GM12878 (cell line): Measurements from ENCODE around the gene CIRBP. TPM values are rescaled to one million over a fixed set of nuclear protein-coding genes. Genes with fewer than 3 reads are reported as not detected.

Experiments used
- BHLHE40 ChIP-seq, 2 experiments: fragments of 450-650 bp in 1 of 2; IDR thresholded peaks; 2 replicates each; pipeline ENCODE4 v1.6.1; 2011 to 2017; ENCODE audit warnings: low read depth in 2 of 2, borderline replicate concordance in 1 of 2, improper control_type of control experiment in 1 of 2, low read length in 1 of 2, mild to moderate bottlenecking in 1 of 2
- CBFB ChIP-seq: IDR thresholded peaks from 2 replicates; pipeline ENCODE4 v1.6.1; 2016; ENCODE audit warnings: antibody characterized with exemption, low read depth
- CHD4 ChIP-seq: fragments of 200-600 bp; sonication (generic); IDR thresholded peaks from 2 replicates; pipeline ENCODE4 v1.6.1; 2016; ENCODE audit warnings: mild to moderate bottlenecking
- EED ChIP-seq: sonication (generic); IDR thresholded peaks from 2 replicates; pipeline ENCODE4 v1.6.1; 2016; ENCODE audit warnings: antibody characterized with exemption, low read depth
- GATAD2B ChIP-seq: fragments of 450-650 bp; conservative IDR thresholded peaks from 2 replicates; pipeline ENCODE4 v1.6.1; 2017; ENCODE audit warnings: low read depth, mild to moderate bottlenecking, moderate library complexity
- KDM1A ChIP-seq: fragments of 200-600 bp; sonication (generic); IDR thresholded peaks from 2 replicates; pipeline ENCODE4 v1.6.1; 2016; ENCODE audit warnings: borderline replicate concordance
- MEF2A ChIP-seq: IDR thresholded peaks from 2 replicates; pipeline ENCODE4 v1.6.1; 2011; ENCODE audit warnings: low read depth, mild to moderate bottlenecking, low read length, moderate library complexity; ENCODE audit not compliant: insufficient read depth
- POLR2AphosphoS2 ChIP-seq: IDR thresholded peaks from 2 replicates; pipeline ENCODE4 v1.6.1; 2011; ENCODE audit warnings: low read depth, mild to moderate bottlenecking, low read length, improper control_type of control experiment, moderate library complexity
- RELA ChIP-seq: fragments of 450-650 bp; IDR thresholded peaks from 2 replicates; pipeline ENCODE4 v1.8.0; 2014; ENCODE audit warnings: borderline replicate concordance; ENCODE audit not compliant: partially characterized antibody
- SIN3A ChIP-seq: IDR thresholded peaks from 2 replicates; pipeline ENCODE4 v1.6.1; 2012; ENCODE audit warnings: low read depth, low read length, improper control_type of control experiment
- SMC3 ChIP-seq: IDR thresholded peaks from 2 replicates; pipeline ENCODE4 v1.6.1; 2011; ENCODE audit warnings: low read length, improper control_type of control experiment, borderline replicate concordance
- SP1 ChIP-seq: IDR thresholded peaks from one replicate; pipeline ENCODE4 v1.6.1; 2011; ENCODE audit warnings: low read depth, low read length
- SREBF2 ChIP-seq: IDR thresholded peaks from 2 replicates; pipeline ENCODE4 v1.6.1; 2012; ENCODE audit warnings: mild to moderate bottlenecking, low read length
- SRF ChIP-seq, 2 experiments: IDR thresholded peaks; 2 replicates each; pipeline ENCODE4 v1.6.1; 2011; ENCODE audit warnings: low read depth in 2 of 2, low read length in 2 of 2, mild to moderate bottlenecking in 1 of 2, moderate library complexity in 1 of 2
- STAT3 ChIP-seq: IDR thresholded peaks from 2 replicates; pipeline ENCODE4 v1.6.1; 2011; ENCODE audit warnings: low read depth, low read length, improper control_type of control experiment
- ZNF207 ChIP-seq: fragments of 450-650 bp; IDR thresholded peaks from 2 replicates; pipeline ENCODE4 v1.6.1; 2014; ENCODE audit warnings: antibody characterized with exemption, mild to moderate bottlenecking, borderline replicate concordance
- polyA plus RNA-seq, 11 experiments: library from polyadenylated mRNA; depleted of rRNA in 4 of 11; unstranded in 6 of 11; stranded (reverse) in 5 of 11; fragments of >200 nt; fragmentation: Nextera tagmentation in 4 of 11; fragmentation: Illumina TruSeq in 1 of 11; extraction: Ambion mirVana in 4 of 11; extraction: Trizol in 1 of 11; gene quantifications; 1 replicate in 1 of 11; 2 replicates in 10 of 11; pipeline versions ENCODE4 v1.2.1 to v1.2.3, GENCODE V29; 2011 to 2016; ENCODE audit warnings: inconsistent platforms in 2 of 11, missing spikeins in 2 of 11, low read depth in 1 of 11
- total RNA-seq, 4 experiments: library from RNA; depleted of rRNA in 3 of 4; stranded (reverse); fragments of >200 nt in 3 of 4; fragmentation: Illumina TruSeq in 1 of 4; extraction: Trizol in 1 of 4; gene quantifications; 2 replicates each; pipeline versions ENCODE4 v1.2.1 to v1.2.3, GENCODE V29; 2013 to 2021
- TF ChIP-seq, protein P1 (sequence below): fragments of 450-650 bp; IDR thresholded peaks from 2 replicates; pipeline ENCODE4 v1.6.1; 2017; ENCODE audit warnings: mild to moderate bottlenecking, low read depth, inconsistent platforms; ENCODE audit not compliant: poor library complexity, severe bottlenecking
- TF ChIP-seq, protein P2 (sequence below): IDR thresholded peaks from 2 replicates; pipeline ENCODE4 v1.6.1; 2012; ENCODE audit warnings: mild to moderate bottlenecking, low read depth, low read length
- TF ChIP-seq, protein P3 (sequence below): fragments of 450-650 bp; formaldehyde crosslinking; IDR thresholded peaks from 2 replicates; pipeline ENCODE4 v1.4.0; 2022; ENCODE audit warnings: mild to moderate bottlenecking, moderate library complexity

Gene CIRBP
- total and polyA plus RNA-seq, 10 of the 15 experiments (the other 5 are each of a cell fraction or from before 2014, with no cell fraction given), result 27.6 to 335 (median 229) TPM

DNA sequence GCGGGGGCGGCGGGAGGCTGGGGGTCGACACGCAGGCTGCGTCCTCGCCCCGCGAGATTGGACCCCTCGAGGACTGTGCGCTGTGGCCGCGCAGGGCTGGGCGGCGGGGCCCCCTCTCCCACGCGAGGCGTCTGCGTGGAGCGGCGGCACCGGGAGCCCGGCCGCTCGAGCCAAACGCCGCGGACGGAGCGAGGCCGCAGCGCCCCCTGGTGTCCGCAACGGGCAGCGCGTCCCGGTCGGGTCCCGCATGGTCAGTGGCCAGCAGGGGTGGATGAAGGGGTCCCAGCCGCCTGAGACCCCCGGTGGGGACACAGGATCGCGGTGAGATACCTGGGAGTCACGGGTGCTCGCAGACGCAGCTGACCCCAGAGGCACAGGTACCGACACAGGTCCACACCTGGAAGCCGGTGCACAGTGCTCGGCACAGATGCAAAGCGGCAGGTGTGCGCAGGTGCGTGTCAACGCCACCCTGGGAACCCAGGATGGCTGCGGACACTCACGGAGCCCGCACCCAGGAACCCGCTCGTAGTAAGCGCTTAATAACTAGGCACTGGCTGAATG is 2.1 kb upstream of the CIRBP start (continued):
- TF ChIP-seq, protein P1, sequence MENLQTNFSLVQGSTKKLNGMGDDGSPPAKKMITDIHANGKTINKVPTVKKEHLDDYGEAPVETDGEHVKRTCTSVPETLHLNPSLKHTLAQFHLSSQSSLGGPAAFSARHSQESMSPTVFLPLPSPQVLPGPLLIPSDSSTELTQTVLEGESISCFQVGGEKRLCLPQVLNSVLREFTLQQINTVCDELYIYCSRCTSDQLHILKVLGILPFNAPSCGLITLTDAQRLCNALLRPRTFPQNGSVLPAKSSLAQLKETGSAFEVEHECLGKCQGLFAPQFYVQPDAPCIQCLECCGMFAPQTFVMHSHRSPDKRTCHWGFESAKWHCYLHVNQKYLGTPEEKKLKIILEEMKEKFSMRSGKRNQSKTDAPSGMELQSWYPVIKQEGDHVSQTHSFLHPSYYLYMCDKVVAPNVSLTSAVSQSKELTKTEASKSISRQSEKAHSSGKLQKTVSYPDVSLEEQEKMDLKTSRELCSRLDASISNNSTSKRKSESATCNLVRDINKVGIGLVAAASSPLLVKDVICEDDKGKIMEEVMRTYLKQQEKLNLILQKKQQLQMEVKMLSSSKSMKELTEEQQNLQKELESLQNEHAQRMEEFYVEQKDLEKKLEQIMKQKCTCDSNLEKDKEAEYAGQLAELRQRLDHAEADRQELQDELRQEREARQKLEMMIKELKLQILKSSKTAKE, result no peak
- no peak for TF ChIP-seq CHD4
- TF ChIP-seq RELA, result peak; percentile 40
- no peak for TF ChIP-seq KDM1A
- peak; percentile 85 for TF ChIP-seq SMC3
- TF ChIP-seq SP1, result no peak
- no peak for TF ChIP-seq POLR2AphosphoS2
- TF ChIP-seq ZNF207, result peak; percentile 89; the same call in 1 of the 2 replicates
- TF ChIP-seq BHLHE40 (IDR thresholded peaks at IDR 0.05; ENCODE audit: borderline replicate concordance in 1 of 2, low read depth in 2 of 2, low read length in 1 of 2), result peak; percentile 47 to 76; a peak in 3 of 4 replicates
- no peak for TF ChIP-seq EED
- no peak; the same call in 1 of the 2 replicates for TF ChIP-seq MEF2A
- no peak for TF ChIP-seq SRF (IDR thresholded peaks at IDR 0.05; ENCODE audit: low read depth in 2 of 2, low read length in 2 of 2)
- TF ChIP-seq SIN3A, result no peak
- no peak for TF ChIP-seq SREBF2
- TF ChIP-seq CBFB, result no peak
- TF ChIP-seq STAT3, result no peak
- TF ChIP-seq, protein P2, sequence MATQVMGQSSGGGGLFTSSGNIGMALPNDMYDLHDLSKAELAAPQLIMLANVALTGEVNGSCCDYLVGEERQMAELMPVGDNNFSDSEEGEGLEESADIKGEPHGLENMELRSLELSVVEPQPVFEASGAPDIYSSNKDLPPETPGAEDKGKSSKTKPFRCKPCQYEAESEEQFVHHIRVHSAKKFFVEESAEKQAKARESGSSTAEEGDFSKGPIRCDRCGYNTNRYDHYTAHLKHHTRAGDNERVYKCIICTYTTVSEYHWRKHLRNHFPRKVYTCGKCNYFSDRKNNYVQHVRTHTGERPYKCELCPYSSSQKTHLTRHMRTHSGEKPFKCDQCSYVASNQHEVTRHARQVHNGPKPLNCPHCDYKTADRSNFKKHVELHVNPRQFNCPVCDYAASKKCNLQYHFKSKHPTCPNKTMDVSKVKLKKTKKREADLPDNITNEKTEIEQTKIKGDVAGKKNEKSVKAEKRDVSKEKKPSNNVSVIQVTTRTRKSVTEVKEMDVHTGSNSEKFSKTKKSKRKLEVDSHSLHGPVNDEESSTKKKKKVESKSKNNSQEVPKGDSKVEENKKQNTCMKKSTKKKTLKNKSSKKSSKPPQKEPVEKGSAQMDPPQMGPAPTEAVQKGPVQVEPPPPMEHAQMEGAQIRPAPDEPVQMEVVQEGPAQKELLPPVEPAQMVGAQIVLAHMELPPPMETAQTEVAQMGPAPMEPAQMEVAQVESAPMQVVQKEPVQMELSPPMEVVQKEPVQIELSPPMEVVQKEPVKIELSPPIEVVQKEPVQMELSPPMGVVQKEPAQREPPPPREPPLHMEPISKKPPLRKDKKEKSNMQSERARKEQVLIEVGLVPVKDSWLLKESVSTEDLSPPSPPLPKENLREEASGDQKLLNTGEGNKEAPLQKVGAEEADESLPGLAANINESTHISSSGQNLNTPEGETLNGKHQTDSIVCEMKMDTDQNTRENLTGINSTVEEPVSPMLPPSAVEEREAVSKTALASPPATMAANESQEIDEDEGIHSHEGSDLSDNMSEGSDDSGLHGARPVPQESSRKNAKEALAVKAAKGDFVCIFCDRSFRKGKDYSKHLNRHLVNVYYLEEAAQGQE, result no peak
- TF ChIP-seq, protein P3, sequence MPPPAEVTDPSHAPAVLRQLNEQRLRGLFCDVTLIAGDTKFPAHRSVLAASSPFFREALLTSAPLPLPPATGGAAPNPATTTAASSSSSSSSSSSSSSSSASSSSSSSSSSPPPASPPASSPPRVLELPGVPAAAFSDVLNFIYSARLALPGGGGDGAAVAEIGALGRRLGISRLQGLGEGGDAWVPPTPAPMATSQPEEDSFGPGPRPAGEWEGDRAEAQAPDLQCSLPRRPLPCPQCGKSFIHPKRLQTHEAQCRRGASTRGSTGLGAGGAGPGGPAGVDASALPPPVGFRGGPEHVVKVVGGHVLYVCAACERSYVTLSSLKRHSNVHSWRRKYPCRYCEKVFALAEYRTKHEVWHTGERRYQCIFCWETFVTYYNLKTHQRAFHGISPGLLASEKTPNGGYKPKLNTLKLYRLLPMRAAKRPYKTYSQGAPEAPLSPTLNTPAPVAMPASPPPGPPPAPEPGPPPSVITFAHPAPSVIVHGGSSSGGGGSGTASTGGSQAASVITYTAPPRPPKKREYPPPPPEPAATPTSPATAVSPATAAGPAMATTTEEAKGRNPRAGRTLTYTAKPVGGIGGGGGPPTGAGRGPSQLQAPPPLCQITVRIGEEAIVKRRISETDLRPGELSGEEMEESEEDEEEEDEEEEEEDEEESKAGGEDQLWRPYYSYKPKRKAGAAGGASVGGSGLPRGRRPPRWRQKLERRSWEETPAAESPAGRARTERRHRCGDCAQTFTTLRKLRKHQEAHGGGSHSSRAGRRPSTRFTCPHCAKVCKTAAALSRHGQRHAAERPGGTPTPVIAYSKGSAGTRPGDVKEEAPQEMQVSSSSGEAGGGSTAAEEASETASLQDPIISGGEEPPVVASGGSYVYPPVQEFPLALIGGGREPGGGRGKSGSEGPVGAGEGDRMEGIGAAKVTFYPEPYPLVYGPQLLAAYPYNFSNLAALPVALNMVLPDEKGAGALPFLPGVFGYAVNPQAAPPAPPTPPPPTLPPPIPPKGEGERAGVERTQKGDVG, result no peak
- TF ChIP-seq GATAD2B, result peak; percentile 100
